HG03108 (cell line): ENCODE results near the gene LRRC1.

ENCODE experiments used
- ATAC-seq: cut with Tn5 transposase; IDR thresholded peaks from one replicate; pipeline ENCODE4 v1.9.1; 2021; ENCODE audit warnings: moderate library complexity; ENCODE audit not compliant: unreplicated experiment

The LRRC1 gene

DNA sequence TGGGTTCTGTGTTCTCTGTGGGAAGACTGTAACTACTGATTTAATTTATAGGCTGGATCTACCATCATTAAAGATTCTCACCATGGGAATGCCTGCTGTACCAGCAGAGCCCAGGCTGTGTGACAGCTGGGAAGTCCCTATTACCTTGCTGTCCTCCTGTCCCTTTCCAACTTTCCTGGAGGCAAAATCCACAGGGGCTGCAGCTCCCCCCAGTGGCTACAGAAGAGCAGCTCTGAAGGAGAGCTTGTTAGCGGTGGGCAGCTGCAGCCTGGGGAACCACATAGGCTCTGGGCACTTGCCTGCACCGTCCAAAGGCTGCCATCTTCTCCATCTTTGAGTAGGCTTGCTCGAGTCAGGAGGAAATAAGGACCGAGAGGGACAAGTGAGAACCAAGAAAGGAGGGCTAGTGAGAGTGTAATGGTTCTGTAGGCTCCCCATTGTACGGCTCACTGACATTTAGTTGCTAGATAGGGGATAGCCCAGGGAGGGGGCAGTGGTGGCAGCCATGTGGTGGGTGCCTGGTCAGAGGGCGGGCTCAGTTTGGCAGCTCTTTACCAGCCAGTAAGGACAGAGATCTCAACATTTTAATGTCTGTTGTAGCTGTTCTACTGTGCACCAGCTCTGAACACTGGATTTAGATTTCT, 161.4 kb downstream of the LRRC1 start:
- ATAC-seq, result peak; percentile 96

DNA sequence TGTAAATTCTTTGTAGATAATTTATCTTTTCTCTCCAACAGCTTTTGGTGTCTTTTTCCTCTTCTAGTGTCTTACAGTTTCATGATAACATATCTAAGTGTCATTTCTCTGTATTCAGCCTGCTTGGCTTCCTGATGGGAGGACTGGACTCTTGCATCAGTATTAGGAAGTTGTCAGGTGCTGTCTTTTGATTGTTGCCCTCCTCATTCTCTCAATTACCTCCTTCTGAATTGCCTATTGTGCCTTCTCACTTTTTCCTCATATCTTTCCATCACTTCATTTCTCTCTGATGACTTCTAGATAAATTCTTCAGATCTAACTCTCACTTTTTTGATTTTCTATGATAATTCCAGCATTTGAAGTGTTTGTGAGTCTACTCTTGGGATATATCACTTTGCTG, 162.0 kb downstream of the LRRC1 start:
- no peak for ATAC-seq

DNA sequence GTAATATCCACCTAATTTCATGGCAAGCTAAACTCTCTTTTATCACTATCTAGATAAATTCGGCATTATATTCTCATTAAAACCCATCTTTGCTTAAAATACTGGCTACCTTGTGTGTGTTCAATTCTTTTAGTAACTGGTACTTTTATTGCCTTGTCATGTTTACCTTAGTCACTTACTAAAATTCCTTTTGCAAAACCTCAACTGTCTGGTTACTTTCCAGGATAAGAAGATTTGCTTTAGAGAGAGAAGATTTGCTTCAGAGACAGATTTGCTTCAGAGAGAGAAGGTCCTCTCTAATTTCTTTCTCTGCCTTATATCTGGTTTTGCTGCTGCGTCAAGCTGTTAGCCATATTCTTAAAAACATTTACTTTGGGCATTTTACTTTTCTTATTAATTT, 164.9 kb downstream of the LRRC1 start:
- no peak for ATAC-seq

DNA sequence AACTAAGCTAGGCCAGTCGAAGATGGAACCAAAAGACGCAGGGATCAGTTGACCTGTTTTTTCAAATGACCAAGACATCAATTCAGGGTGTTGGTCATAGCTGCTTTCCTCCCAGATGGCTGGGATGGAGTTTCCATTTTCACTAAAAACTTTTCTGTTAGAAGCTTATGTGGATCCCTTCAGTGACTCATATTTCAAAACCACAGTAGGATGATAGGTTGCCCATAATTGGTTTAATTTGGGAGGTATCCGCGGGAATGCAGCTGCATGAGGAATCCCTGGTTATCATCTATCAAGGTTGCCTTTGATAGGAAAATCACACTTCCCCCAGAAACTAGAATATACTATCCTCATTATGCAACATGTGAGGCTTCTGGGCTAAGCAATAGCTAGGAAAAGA, 165.5 kb downstream of the LRRC1 start:
- no peak for ATAC-seq

DNA sequence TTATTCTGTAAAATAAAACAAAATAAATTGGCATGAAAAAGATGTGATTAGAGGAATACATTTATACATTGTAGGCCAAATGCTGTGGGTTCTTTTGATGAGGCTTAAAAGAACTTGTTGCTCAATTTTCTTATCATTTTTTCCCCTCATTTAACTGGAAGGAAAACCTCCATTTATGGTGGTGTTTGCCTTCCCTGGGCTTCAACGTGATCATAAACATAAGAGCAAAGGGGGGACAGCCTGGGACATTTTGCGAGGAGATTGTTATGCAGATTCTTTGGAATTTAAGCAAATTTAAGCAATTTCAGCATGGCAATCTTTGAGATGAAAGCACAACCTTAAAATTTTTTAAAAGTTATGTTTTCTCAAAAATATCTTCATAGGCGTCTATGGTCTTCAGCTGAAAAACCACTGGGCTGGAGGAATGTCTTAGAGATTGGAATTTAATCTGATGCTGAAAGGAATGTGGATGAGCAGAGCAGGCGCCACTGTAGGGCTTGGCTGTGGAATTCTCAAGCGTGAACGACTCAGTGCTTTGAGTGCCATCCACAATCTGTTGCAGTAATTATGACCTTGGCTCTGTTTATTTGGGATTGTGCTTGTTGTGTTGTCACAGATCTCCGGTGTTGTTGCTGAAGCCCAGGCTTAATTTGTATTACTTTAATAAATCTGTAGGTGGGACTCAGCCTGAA, 167.0 kb downstream of the LRRC1 start:
- no peak for ATAC-seq

DNA sequence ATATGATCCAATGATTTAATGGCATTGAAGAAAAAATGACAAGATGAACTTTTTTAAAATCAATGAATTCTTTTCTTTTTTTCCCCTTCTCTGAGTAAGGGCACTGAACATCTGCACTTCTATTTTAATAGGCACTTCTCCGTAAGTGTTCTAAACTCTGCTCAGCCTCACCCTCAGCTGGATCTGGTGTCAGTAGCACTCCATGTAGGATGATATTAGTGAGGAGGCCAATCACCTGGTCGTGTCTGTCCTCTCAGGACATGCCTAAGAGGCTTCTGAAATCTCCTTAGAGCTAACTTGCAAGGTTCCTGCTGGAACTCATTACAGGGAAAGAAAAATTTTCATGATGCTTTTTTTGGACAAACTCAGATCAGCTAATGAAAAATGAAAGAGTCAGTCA, 167.8 kb downstream of the LRRC1 start:
- no peak for ATAC-seq

DNA sequence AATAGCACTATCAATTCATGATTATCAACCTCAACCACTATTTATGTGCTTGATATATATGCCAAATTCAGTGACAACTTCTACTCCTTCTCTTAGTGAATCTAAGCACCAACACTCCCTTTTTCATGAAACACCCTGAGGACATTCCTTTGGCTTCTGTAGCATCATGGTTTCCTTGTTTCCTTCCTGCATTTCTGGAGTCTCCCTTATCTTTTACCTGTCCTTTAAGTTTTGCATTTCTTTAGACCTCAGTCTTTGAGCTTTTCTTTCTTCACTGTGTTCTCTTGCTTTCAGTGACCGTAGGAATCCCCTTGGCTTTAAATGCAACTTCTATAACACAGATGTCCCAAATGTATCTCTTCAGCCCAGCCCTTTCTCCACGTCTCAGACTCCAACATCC, 172.6 kb downstream of the LRRC1 start:
- no peak for ATAC-seq
